ENCODE results near the gene HES6.

- TF ChIP-seq, protein P1, sequence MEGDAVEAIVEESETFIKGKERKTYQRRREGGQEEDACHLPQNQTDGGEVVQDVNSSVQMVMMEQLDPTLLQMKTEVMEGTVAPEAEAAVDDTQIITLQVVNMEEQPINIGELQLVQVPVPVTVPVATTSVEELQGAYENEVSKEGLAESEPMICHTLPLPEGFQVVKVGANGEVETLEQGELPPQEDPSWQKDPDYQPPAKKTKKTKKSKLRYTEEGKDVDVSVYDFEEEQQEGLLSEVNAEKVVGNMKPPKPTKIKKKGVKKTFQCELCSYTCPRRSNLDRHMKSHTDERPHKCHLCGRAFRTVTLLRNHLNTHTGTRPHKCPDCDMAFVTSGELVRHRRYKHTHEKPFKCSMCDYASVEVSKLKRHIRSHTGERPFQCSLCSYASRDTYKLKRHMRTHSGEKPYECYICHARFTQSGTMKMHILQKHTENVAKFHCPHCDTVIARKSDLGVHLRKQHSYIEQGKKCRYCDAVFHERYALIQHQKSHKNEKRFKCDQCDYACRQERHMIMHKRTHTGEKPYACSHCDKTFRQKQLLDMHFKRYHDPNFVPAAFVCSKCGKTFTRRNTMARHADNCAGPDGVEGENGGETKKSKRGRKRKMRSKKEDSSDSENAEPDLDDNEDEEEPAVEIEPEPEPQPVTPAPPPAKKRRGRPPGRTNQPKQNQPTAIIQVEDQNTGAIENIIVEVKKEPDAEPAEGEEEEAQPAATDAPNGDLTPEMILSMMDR (IDR thresholded peaks at IDR 0.05; ENCODE audit: low read length), result no peak
- TF ChIP-seq EZH2 (optimal IDR thresholded peaks at IDR 0.05; ENCODE audit: low read depth, low read length), result no peak
Observed at GRCh38 chr2:238239543-238239862, 335 bp downstream of the HES6 start.

Data from MM.1S (cell line).